Measurements from ENCODE around the gene CALHM5. TPM values are rescaled to one million over a fixed set of nuclear protein-coding genes. Genes with fewer than 3 reads are reported as not detected.

Gene CALHM5
- total RNA-seq, 4 donors from 2014 or later: 0.27 to 3.8 (median 0.64) TPM; not detected in 1

DNA sequence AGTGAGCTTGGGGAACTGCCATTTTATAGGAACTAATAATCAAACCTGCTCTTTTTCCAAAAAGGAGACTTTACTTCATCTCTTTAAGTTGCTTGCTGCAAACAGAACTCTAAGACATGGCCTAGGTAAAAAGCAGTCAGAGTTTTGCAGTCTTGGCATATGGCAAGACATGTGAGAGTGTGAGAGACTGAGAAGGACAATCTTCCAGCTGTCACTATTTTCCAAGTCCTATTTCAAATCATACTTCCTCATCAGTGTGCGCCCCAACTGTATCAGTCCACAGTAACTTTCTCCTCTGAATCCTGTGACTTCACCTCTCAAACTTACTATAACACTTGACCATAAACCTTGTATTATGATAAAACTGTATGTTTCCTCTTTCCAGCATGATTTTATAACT lies 39.9 kb upstream of the CALHM5 start:
- WGBS, 2 donors (ENCODE audit: low coverage in 1 of 2): 63 to 88% methylated on average over 1 of the region's 1 CpG
- intact Hi-C loops (cut with DNase I; ENCODE audit: low total_unique reads): no loop called here
- DNase-seq: no peak
- H3K4me1 ChIP-seq: peaks cover 0 to 6% (median 0%) of the 10 kb centered on the region in 4 donors
- H3K27ac ChIP-seq: no peak overlapping the region
- no peaks in the 10 kb centered on the region for H3K36me3 ChIP-seq
- in situ Hi-C loops (cut with MboI; ENCODE audit: low pct_ligation_motif_present in 1 of 4, low pct_unique_long_range_greater_than_20kb in 1 of 4, low sequenced_read_pairs in 3 of 4): no loop called here
- TF ChIP-seq POLR2AphosphoS5 (IDR thresholded peaks at IDR 0.05) (no peak), POLR2A (IDR thresholded peaks at IDR 0.05) (no peak)
- no peaks in the 10 kb centered on the region for H3K27me3 ChIP-seq
- no peak overlapping the region for H3K4me3 ChIP-seq
- H3K9me3 ChIP-seq: no peaks in the 10 kb centered on the region

DNA sequence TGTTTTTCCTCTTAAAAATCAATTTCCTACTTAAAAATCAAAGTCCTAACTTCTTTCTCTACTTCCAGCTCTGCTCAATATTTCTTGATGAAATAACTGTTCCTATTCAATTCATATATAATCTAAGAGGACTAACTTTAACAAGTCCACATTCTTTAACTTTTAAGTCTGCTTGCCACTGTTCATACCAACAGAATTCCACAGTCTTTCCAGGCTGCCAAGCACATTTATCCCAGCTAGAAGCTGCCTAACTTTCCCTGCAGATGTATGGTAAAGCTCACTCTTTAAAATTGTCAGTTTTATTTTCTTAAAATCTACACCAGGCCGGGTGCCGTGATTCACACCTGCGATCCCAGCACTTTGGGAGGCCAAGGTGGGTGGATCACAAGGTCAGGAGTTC lies 38.7 kb upstream of the CALHM5 start:
- no peak for DNase-seq
- Histone ChIP-seq H3K4me3 (no peak overlapping the region), H3K27me3 (no peaks in the 10 kb centered on the region), H3K27ac (no peak overlapping the region), H3K4me1 (peaks cover 0 to 6% (median 0%) of the 10 kb centered on the region in 4 donors), H3K9me3 (no peaks in the 10 kb centered on the region), H3K36me3 (no peaks in the 10 kb centered on the region)
- in situ Hi-C loops (cut with MboI; ENCODE audit: low pct_ligation_motif_present in 1 of 4, low pct_unique_long_range_greater_than_20kb in 1 of 4, low sequenced_read_pairs in 3 of 4): no loop called here
- WGBS, 2 donors (ENCODE audit: low coverage in 1 of 2): 73% methylated on average over 3 of the region's 3 CpGs; no CpG with 5 or more reads in 1 of the 2 donors
- TF ChIP-seq POLR2AphosphoS5 (IDR thresholded peaks at IDR 0.05) (no peak), POLR2A (IDR thresholded peaks at IDR 0.05) (no peak), EP300 (IDR thresholded peaks at IDR 0.05; ENCODE audit: low read depth) (no peak)
- TF ChIP-seq, protein P1, sequence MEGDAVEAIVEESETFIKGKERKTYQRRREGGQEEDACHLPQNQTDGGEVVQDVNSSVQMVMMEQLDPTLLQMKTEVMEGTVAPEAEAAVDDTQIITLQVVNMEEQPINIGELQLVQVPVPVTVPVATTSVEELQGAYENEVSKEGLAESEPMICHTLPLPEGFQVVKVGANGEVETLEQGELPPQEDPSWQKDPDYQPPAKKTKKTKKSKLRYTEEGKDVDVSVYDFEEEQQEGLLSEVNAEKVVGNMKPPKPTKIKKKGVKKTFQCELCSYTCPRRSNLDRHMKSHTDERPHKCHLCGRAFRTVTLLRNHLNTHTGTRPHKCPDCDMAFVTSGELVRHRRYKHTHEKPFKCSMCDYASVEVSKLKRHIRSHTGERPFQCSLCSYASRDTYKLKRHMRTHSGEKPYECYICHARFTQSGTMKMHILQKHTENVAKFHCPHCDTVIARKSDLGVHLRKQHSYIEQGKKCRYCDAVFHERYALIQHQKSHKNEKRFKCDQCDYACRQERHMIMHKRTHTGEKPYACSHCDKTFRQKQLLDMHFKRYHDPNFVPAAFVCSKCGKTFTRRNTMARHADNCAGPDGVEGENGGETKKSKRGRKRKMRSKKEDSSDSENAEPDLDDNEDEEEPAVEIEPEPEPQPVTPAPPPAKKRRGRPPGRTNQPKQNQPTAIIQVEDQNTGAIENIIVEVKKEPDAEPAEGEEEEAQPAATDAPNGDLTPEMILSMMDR (IDR thresholded peaks at IDR 0.05): no peak
- intact Hi-C loops (cut with DNase I; ENCODE audit: low total_unique reads): no loop called here

DNA sequence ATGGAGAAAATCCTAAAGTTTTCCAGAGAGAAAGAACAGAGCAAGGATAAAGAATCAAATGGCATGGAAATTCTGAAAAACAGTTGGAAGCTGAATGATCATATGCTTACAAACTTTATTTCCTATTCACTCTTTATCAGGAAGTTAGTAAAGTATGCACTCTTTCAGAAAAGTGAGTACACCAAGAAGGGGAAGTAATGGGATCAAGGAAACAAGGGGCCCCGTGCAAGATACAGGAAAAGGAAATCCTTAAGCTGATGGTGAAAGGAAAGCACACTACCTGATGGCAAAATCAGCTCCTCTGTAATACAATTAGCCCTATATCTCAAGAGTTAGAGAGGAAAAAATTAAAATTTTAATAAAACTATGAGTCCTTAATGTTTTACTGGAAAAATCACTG lies 36.3 kb upstream of the CALHM5 start:
- Histone ChIP-seq H3K36me3 (no peaks in the 10 kb centered on the region), H3K27me3 (no peaks in the 10 kb centered on the region), H3K27ac (no peak overlapping the region), H3K9me3 (no peaks in the 10 kb centered on the region), H3K4me3 (no peak overlapping the region), H3K4me1 (peaks cover 0 to 6% (median 0%) of the 10 kb centered on the region in 4 donors)
- intact Hi-C loops (cut with DNase I; ENCODE audit: low total_unique reads): no loop called here
- in situ Hi-C loops (cut with MboI; ENCODE audit: low pct_ligation_motif_present in 1 of 4, low pct_unique_long_range_greater_than_20kb in 1 of 4, low sequenced_read_pairs in 3 of 4): no loop called here
- DNase-seq: no peak
- WGBS, 2 donors (ENCODE audit: low coverage in 1 of 2): 10 to 53% methylated on average over 1 of the region's 1 CpG
- TF ChIP-seq POLR2A (IDR thresholded peaks at IDR 0.05) (no peak), EP300 (IDR thresholded peaks at IDR 0.05; ENCODE audit: low read depth) (no peak), POLR2AphosphoS5 (IDR thresholded peaks at IDR 0.05) (no peak)
- TF ChIP-seq, protein P1 (IDR thresholded peaks at IDR 0.05): no peak

DNA sequence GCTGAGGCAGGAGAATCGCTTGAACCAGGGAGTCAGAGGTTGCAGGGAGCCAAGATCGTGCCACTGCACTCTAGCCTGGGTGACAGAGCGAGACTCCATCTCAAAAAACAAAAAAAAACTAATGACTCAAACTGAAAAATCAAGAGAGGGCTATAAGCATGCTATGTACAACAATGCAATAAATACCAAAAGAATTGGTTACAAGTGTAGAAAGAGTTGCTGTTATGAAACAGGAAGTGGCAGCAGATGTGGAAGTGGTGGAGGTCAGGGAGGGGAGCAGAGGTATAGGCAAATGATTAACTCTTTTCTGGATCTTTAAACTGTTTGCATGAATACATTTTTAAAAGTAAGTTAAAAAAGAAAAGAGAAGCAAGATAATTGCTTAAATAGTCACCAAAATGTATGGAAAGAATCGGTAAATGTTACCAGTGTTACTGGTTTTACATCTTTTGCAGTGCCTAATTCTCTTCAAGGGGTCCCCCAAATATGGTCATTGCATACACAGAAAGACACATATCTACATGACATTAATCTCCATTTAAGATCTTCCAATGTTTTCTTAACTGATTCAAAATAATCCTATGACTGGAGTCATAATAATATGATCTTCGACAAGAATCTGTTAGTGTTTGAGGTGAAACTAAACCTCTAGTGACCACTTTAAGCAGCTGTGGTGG lies 35.3 kb upstream of the CALHM5 start:
- Histone ChIP-seq H3K4me3 (no peak overlapping the region), H3K9me3 (no peaks in the 10 kb centered on the region), H3K27ac (peak overlapping the region in 1 of 4 donors; percentile 2), H3K36me3 (no peaks in the 10 kb centered on the region), H3K27me3 (no peaks in the 10 kb centered on the region), H3K4me1 (peaks cover 0 to 6% (median 0%) of the 10 kb centered on the region in 4 donors)
- in situ Hi-C loops (cut with MboI; ENCODE audit: low pct_ligation_motif_present in 1 of 4, low pct_unique_long_range_greater_than_20kb in 1 of 4, low sequenced_read_pairs in 3 of 4): no loop called here
- peak; percentile 20 for DNase-seq
- TF ChIP-seq POLR2A (IDR thresholded peaks at IDR 0.05): no peak
- TF ChIP-seq, protein P1 (IDR thresholded peaks at IDR 0.05): no peak
- intact Hi-C loops (cut with DNase I; ENCODE audit: low total_unique reads): no loop called here
- 56 to 64% methylated on average over 5 of the region's 5 CpGs for WGBS, 2 donors (ENCODE audit: low coverage in 1 of 2)

DNA sequence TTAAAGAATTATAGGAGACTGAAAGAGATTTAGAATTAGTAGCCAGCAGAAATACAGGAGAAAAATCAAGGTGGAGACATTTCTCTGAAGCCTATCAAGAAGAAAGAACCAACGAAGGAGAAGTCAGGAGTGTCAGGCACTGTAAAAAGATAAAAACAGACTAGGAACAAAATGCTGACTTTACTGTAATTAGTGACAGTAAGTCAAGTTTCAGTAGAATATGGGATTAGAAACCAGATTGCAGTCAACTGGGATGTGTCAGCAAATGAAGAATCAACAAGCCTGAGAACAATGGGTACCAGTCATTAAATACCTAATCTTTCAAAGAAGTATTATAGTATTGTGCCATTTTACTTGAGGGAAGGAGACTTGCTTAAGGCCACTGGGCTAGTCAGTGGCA lies 28.7 kb upstream of the CALHM5 start:
- H3K27me3 ChIP-seq: no peaks in the 10 kb centered on the region
- in situ Hi-C loops (cut with MboI; ENCODE audit: low pct_ligation_motif_present in 1 of 4, low pct_unique_long_range_greater_than_20kb in 1 of 4, low sequenced_read_pairs in 3 of 4): no loop called here

More for the DNA sequence above, 28.7 kb upstream of the CALHM5 start:
- intact Hi-C loops (cut with DNase I; ENCODE audit: low total_unique reads): no loop called here
- no peak overlapping the region for H3K27ac ChIP-seq
- no peaks in the 10 kb centered on the region for H3K36me3 ChIP-seq
- no peak for DNase-seq
- no peaks in the 10 kb centered on the region for H3K9me3 ChIP-seq
- WGBS, 2 donors (ENCODE audit: low coverage in 1 of 2): 67 to 79% methylated on average over 1 of the region's 1 CpG
- H3K4me3 ChIP-seq: no peak overlapping the region
- TF ChIP-seq, protein P1 (IDR thresholded peaks at IDR 0.05): no peak
- TF ChIP-seq POLR2A (IDR thresholded peaks at IDR 0.05): no peak
- no peak for TF ChIP-seq EP300 (IDR thresholded peaks at IDR 0.05; ENCODE audit: low read depth)
- no peaks in the 10 kb centered on the region for H3K4me1 ChIP-seq
